ENCODE measurements around the gene TNS1. TPM values are rescaled to one million over a fixed set of nuclear protein-coding genes. Genes with fewer than 3 reads are reported as not detected.

TNS1 gene
- total RNA-seq, 1 donor from 2014 or later, result 1.6 TPM

DNA sequence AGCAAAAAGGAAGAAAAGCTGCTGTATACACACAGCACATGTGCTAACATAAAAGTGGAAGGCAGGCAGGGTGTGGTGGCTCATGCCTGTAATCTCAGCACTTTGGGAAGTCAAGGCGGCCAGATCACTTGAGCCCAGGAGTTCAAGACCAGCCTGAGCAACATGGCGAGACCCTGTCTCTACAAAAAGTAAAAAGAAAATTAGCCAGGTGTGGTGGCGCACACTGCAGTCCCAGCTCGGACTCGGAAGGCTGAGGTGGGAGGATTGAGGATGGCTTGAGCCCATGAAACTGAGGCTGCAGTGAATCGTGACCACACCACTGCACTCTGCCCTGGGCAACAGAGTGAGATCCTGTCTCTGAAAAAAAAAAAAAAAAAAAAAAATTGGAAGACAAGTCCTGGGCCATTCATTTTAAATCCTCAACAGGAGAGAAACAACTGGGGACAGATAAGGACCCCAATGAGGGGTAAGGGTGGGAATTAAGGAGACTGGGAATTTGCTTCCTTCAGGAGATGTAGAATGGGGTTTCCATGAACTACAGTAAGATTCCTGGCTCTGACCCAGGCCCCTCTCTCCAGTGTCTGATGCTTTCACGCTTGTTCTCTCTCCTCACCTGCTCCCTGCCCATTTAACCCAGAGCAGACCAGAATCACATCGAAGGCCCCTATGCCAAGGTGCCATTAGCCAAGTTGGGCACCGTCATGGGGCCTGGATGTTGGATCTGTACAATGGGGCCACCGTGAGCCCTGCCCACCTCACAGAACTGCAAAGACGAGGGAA, 29.6 kb downstream of the TNS1 start:
- DNase-seq (ENCODE audit: low read depth) (no peak), FAIRE-seq (no peak)
- H3K36me3 ChIP-seq (ENCODE audit: control insufficient read depth, insufficient read depth, low read length), result no peaks in the 10 kb centered on the region
- peaks cover 4% of the 10 kb centered on the region for H3K27me3 ChIP-seq (ENCODE audit: control insufficient read depth, insufficient read depth, low read length)
- H3K4me3 ChIP-seq (ENCODE audit: low read depth, low read length), result no peak overlapping the region
- TF ChIP-seq, protein P1, sequence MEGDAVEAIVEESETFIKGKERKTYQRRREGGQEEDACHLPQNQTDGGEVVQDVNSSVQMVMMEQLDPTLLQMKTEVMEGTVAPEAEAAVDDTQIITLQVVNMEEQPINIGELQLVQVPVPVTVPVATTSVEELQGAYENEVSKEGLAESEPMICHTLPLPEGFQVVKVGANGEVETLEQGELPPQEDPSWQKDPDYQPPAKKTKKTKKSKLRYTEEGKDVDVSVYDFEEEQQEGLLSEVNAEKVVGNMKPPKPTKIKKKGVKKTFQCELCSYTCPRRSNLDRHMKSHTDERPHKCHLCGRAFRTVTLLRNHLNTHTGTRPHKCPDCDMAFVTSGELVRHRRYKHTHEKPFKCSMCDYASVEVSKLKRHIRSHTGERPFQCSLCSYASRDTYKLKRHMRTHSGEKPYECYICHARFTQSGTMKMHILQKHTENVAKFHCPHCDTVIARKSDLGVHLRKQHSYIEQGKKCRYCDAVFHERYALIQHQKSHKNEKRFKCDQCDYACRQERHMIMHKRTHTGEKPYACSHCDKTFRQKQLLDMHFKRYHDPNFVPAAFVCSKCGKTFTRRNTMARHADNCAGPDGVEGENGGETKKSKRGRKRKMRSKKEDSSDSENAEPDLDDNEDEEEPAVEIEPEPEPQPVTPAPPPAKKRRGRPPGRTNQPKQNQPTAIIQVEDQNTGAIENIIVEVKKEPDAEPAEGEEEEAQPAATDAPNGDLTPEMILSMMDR (IDR thresholded peaks at IDR 0.05; ENCODE audit: insufficient read depth, low read length, severe bottlenecking), result no peak

DNA sequence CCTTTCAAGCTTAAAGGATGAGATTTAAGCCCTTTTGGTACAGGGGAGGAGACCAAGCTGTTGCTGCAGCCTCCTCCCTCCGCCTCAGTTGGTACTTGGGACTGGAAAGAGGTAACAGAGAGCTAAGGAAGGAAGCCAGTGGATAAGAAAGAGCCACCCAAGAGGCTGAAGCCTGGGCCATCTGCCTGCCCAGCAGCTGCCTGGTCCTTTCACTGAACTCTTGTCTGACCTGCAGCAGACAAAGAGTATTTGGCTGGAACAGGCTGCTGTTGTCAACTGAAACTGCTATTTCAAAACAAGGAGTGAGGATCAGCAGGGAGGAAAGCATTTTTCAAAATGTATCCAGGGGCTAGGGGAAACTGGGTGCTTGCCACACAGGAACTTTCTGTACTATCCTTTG, 30.3 kb downstream of the TNS1 start:
- no peak for FAIRE-seq
- no peak for DNase-seq (ENCODE audit: low read depth)
- H3K4me3 ChIP-seq (ENCODE audit: low read depth, low read length), result no peak overlapping the region
- H3K27me3 ChIP-seq (ENCODE audit: control insufficient read depth, insufficient read depth, low read length), result peaks cover 4% of the 10 kb centered on the region
- TF ChIP-seq, protein P1 (IDR thresholded peaks at IDR 0.05; ENCODE audit: insufficient read depth, low read length, severe bottlenecking), result no peak
- no peaks in the 10 kb centered on the region for H3K36me3 ChIP-seq (ENCODE audit: control insufficient read depth, insufficient read depth, low read length)

DNA sequence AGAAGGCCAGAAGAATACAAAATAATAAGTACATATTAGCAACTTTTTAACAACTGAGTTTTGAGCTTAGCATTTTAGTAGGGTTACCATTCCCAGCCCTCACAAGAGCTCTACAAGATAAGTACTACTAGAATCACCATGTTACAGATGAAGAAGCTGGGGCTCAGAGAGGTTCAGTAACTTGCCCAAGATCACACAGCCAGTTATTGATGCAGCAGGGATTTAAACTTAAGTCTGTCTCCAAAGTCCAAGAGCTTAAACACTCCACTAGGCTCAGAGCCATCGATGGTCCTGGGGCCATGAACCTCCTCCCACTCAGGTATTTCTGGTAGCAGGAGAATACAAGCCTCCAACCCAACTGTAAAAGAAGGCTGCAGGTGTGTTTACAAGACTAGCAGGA, 30.8 kb downstream of the TNS1 start:
- DNase-seq (ENCODE audit: low read depth), result no peak
- no peak for FAIRE-seq
- TF ChIP-seq, protein P1 (IDR thresholded peaks at IDR 0.05; ENCODE audit: insufficient read depth, low read length, severe bottlenecking), result no peak
- peaks cover 4% of the 10 kb centered on the region for H3K27me3 ChIP-seq (ENCODE audit: control insufficient read depth, insufficient read depth, low read length)
- H3K4me3 ChIP-seq (ENCODE audit: low read depth, low read length), result no peak overlapping the region
- no peaks in the 10 kb centered on the region for H3K36me3 ChIP-seq (ENCODE audit: control insufficient read depth, insufficient read depth, low read length)

DNA sequence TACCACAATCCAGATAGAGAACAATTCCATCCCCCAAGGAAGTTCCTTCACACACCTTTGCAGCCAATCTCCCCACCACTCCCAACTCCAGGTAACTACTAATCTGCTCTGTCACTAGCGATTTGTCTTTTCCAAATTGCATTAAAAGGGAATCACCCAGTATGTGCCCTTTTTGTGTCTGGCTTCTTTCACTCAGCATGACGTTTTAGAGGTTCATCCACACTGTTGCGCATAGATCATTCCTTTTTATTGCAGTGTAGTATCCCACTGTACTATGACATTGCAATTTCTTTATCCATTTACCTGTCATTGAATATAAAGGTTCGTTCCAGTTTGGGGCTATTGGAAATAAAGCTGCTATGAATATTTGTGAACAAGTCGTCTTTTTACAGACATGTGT, 31.6 kb downstream of the TNS1 start:
- TF ChIP-seq, protein P1 (IDR thresholded peaks at IDR 0.05; ENCODE audit: insufficient read depth, low read length, severe bottlenecking), result no peak
- H3K27me3 ChIP-seq (ENCODE audit: control insufficient read depth, insufficient read depth, low read length), result peaks cover 3% of the 10 kb centered on the region
- no peak for FAIRE-seq
- no peak for DNase-seq (ENCODE audit: low read depth)
- H3K36me3 ChIP-seq (ENCODE audit: control insufficient read depth, insufficient read depth, low read length), result no peaks in the 10 kb centered on the region
- H3K4me3 ChIP-seq (ENCODE audit: low read depth, low read length), result no peak overlapping the region

DNA sequence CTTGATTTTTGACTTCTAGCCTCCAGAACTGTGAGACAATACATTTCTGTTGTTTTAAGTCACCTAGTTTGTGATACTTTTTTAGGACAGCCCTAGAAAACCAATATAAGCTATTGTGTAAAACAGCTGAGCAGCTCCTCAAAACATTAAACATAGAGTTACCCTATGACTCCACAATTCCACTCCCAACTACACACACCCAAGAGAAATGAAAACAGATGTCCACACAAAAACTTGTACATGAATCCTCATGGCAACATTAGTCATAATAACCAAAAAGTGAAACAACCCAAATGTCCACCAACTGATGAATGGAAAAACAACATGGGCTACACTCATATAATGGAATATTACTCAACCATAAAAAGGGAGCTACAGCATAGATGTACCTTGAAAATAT, 32.6 kb downstream of the TNS1 start:
- DNase-seq (ENCODE audit: low read depth) (no peak), FAIRE-seq (no peak)
- TF ChIP-seq, protein P1 (IDR thresholded peaks at IDR 0.05; ENCODE audit: insufficient read depth, low read length, severe bottlenecking), result no peak
- Histone ChIP-seq H3K27me3 (ENCODE audit: control insufficient read depth, insufficient read depth, low read length) (no peaks in the 10 kb centered on the region), H3K36me3 (ENCODE audit: control insufficient read depth, insufficient read depth, low read length) (no peaks in the 10 kb centered on the region), H3K4me3 (ENCODE audit: low read depth, low read length) (no peak overlapping the region)

DNA sequence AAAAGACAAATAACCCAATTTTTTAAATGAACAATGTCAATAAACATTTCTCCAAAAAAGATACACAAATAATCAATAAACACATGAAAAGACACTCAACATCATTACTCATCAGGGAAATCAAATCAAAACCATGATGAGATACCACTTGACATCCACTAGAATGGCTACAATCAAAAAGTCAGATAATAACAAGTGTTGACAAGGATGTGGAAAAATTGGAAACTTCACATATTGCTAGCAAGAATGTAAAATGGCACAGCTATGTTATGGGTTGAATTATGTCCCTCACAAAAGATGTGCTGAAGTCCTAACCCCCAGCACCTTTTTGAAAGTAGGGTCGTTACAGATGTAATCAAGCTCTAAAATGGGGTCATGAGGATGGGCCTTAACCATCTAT, 33.2 kb downstream of the TNS1 start:
- H3K4me3 ChIP-seq (ENCODE audit: low read depth, low read length), result no peak overlapping the region
- no peaks in the 10 kb centered on the region for H3K27me3 ChIP-seq (ENCODE audit: control insufficient read depth, insufficient read depth, low read length)
- TF ChIP-seq, protein P1 (IDR thresholded peaks at IDR 0.05; ENCODE audit: insufficient read depth, low read length, severe bottlenecking), result no peak
- no peak for DNase-seq (ENCODE audit: low read depth)
- H3K36me3 ChIP-seq (ENCODE audit: control insufficient read depth, insufficient read depth, low read length), result no peaks in the 10 kb centered on the region
- no peak for FAIRE-seq
